OCI-LY1 (cell line): ENCODE data around the gene POLE4.

Experiments used
- CTCF ChIP-seq: fragments of 200-600 bp; sonication (generic), shearing (Covaris generic); IDR thresholded peaks from 2 replicates; pipeline ENCODE4 v1.5.1; 2017; ENCODE audit warnings: mild to moderate bottlenecking, antibody characterized with exemption, low read length, moderate library complexity, mixed read lengths
- EZH2 ChIP-seq: fragments of 200-600 bp; sonication (generic), shearing (Covaris generic); IDR thresholded peaks from 2 replicates; pipeline ENCODE4 v1.8.0; 2017; ENCODE audit warnings: borderline replicate concordance, mixed run types, mild to moderate bottlenecking, antibody characterized with exemption, low read length, moderate library complexity, mixed read lengths

GRCh38 chr2:74924463-74925265 lies 33.8 kb upstream of the POLE4 start:
- TF ChIP-seq CTCF (no peak), EZH2 (no peak)
